Smooth muscle cell (in vitro differentiated cells): ENCODE data around the gene NEO1. TPM values are rescaled to one million over a fixed set of nuclear protein-coding genes. Genes with fewer than 3 reads are reported as not detected.
A peak's percentile ranks its signal among the peaks of the same experiment; 100 is the strongest.

Experiments
- DNase-seq: peaks from one replicate; lab custom pipeline; 2025; ENCODE audit not compliant: unreplicated experiment; lab: John Stamatoyannopoulos, UW
- H2AFZ ChIP-seq: fragments of 200-600 bp; sonication (generic); 2 replicates; pipeline ENCODE4 v1.6.0; 2016; ENCODE audit warnings: antibody characterized with exemption, low read depth, mild to moderate bottlenecking
- H3F3A ChIP-seq: fragments of 200-600 bp; sonication (generic); 2 replicates; pipeline ENCODE4 v1.6.0; 2017; ENCODE audit warnings: antibody characterized with exemption, low read depth
- H3K27ac ChIP-seq: fragments of 200-600 bp; sonication (generic); 2 replicates; pipeline ENCODE4 v1.5.1; 2016; ENCODE audit warnings: low read depth, mild to moderate bottlenecking
- H3K27me3 ChIP-seq: fragments of 200-600 bp; sonication (generic); 2 replicates; pipeline ENCODE4 v1.6.1; 2016; ENCODE audit warnings: low read depth, mild to moderate bottlenecking
- H3K36me3 ChIP-seq: fragments of 200-600 bp; sonication (generic); 2 replicates; pipeline ENCODE4 v1.5.1; 2016; ENCODE audit warnings: low read depth
- H3K4me1 ChIP-seq: fragments of 200-600 bp; sonication (generic); 2 replicates; pipeline ENCODE4 v1.5.1; 2016; ENCODE audit warnings: low read depth
- H3K4me2 ChIP-seq: fragments of 200-600 bp; sonication (generic); 2 replicates; pipeline ENCODE4 v1.6.0; 2016; ENCODE audit warnings: mild to moderate bottlenecking
- H3K4me3 ChIP-seq: fragments of 200-600 bp; sonication (generic); 2 replicates; pipeline ENCODE4 v1.5.1; 2016; ENCODE audit warnings: mild to moderate bottlenecking
- H3K79me2 ChIP-seq: fragments of 200-600 bp; sonication (generic); 2 replicates; pipeline ENCODE4 v1.6.0; 2016; ENCODE audit warnings: low read depth, mild to moderate bottlenecking
- H3K9ac ChIP-seq: fragments of 200-600 bp; sonication (generic); 2 replicates; pipeline ENCODE4 v1.6.0; 2016; ENCODE audit warnings: low read depth
- H3K9me3 ChIP-seq: fragments of 200-600 bp; sonication (generic); replicated peaks from 2 replicates; pipeline ENCODE4 v1.5.1; 2016; ENCODE audit warnings: low read depth
- H4K20me1 ChIP-seq: fragments of 200-600 bp; sonication (generic); 2 replicates; pipeline ENCODE4 v1.6.0; 2016; ENCODE audit warnings: low read depth
- CTCF ChIP-seq: fragments of 200-600 bp; sonication (generic); IDR thresholded peaks from 2 replicates; pipeline ENCODE4 v1.5.1; 2017; ENCODE audit warnings: borderline replicate concordance, mild to moderate bottlenecking, antibody characterized with exemption; ENCODE audit not compliant: insufficient read depth, poor library complexity, severe bottlenecking
- WGBS: methylation state at CpG from one replicate; pipeline ENCODE4 v1.1.7; 2016; ENCODE audit warnings: low lambda C conversion rate; 5-methylcytosine and 5-hydroxymethylcytosine counted together
- polyA plus RNA-seq: library from polyadenylated mRNA; unstranded; fragments of >200 nt; fragmentation: Nextera tagmentation; extraction: Ambion mirVana; gene quantifications from 2 replicates; pipeline ENCODE4 v1.2.1, GENCODE V29; 2016
- total RNA-seq: library from RNA; depleted of rRNA; stranded (reverse); fragments of >200 nt; gene quantifications from 2 replicates; pipeline ENCODE4 v1.2.3, GENCODE V29; 2014

Gene NEO1
- total and polyA plus RNA-seq, 2 experiments from 2014 or later: 4.9 to 21.8 TPM

- Histone ChIP-seq H3K36me3 (no peaks in the 10 kb centered on the region), H3K4me1 (no peaks in the 10 kb centered on the region), H2AFZ (no peak overlapping the region), H3K27me3 (no peaks in the 10 kb centered on the region), H3K79me2 (no peaks in the 10 kb centered on the region), H3K9ac (no peak overlapping the region), H4K20me1 (no peaks in the 10 kb centered on the region), H3K4me2 (no peak overlapping the region), H3F3A (no peaks in the 10 kb centered on the region), H3K9me3 (no peaks in the 10 kb centered on the region), H3K27ac (no peak overlapping the region), H3K4me3 (no peak overlapping the region)
- DNase-seq: no peak
- no peak for TF ChIP-seq CTCF
- 96% methylated on average over 8 of the region's 8 CpGs for WGBS
These were observed 230.5 kb downstream of the NEO1 start for GRCh38 chr15:73282567-73283365.

DNA sequence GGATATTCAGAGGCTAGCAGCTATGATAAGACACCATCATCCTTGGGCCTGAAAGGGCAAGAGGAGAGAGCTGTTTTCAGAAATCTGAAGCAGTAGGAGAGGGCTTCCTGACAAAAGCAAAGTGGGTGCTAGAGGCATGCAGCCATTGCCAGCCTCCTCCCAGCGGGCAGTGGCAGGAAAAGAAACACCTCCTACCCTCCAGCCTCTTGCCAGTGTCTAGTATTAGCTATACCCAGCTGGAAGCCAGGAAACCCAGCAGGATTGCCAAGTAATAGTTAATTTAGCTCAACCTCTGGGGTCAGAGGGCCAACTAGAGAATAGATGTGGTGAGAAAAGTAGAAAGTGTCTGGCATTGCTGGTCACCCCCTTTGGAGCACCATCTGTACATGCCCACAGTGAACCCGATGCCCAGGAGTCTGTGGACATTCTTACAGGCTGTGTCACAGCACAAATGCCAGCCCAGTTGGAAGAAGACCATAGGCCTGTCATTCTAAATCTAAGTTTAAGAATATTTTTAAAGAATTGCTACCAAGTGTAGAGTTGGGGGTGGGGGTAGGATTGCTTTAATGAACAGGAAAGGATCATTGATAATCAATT, 231.2 kb downstream of the NEO1 start:
- H3K27ac ChIP-seq: no peak overlapping the region
- no peaks in the 10 kb centered on the region for H4K20me1 ChIP-seq
- TF ChIP-seq CTCF: no peak
- no peaks in the 10 kb centered on the region for H3K4me1 ChIP-seq
- 95% methylated on average over 2 of the region's 2 CpGs for WGBS
- H3K9ac ChIP-seq: no peak overlapping the region
- H3K79me2 ChIP-seq: no peaks in the 10 kb centered on the region
- H3K4me3 ChIP-seq: no peak overlapping the region
- no peaks in the 10 kb centered on the region for H3K36me3 ChIP-seq
- no peak overlapping the region for H2AFZ ChIP-seq
- H3K4me2 ChIP-seq: no peak overlapping the region
- no peaks in the 10 kb centered on the region for H3K27me3 ChIP-seq
- H3F3A ChIP-seq: no peaks in the 10 kb centered on the region
- no peak for DNase-seq
- H3K9me3 ChIP-seq: no peaks in the 10 kb centered on the region

DNA sequence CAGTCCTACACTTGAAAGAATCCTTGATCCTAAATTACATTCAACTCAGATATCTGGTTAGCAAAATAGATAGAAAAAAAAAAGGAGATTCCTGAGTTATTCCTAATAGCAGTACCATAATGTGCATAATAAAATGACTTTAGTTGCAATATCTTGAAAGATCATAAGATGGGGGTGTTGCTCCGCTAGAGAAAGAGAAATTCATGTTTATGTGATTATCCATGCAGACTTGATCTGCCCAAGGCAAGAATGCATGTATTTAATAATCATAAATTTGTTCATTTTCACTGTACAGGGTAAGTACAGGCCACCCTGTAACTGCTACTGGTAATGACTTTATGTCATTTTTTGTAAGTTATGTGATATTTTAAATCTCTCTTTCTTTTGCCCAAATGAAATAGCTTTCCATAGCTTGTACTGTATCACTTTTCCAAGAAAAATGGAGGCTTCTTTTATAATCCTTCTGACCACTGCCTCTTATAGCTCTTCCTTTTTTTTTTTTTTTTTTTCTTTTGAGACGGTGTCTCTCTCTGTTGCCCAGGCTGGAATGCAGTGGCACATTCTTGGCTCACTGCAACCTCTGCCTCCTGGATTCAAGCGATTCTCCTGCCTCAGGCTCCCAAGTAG, 231.9 kb downstream of the NEO1 start:
- no peak overlapping the region for H3K9ac ChIP-seq
- no peaks in the 10 kb centered on the region for H3K4me1 ChIP-seq
- H3K27me3 ChIP-seq: no peaks in the 10 kb centered on the region
- no peaks in the 10 kb centered on the region for H4K20me1 ChIP-seq
- H3K4me2 ChIP-seq: no peak overlapping the region
- peak; percentile 15 for TF ChIP-seq CTCF
- no peak overlapping the region for H3K4me3 ChIP-seq
- H3K27ac ChIP-seq: no peak overlapping the region
- no peak for DNase-seq
- H3K9me3 ChIP-seq: no peaks in the 10 kb centered on the region
- H2AFZ ChIP-seq: no peak overlapping the region
- H3F3A ChIP-seq: no peaks in the 10 kb centered on the region
- H3K36me3 ChIP-seq: no peaks in the 10 kb centered on the region
- no peaks in the 10 kb centered on the region for H3K79me2 ChIP-seq
- 78% methylated on average over 3 of the region's 3 CpGs for WGBS
